ENCODE results near the gene CHTF18.

The CHTF18 gene

GRCh38 chr16:794853-795466 lies 6.5 kb downstream of the CHTF18 start:
- no peak for DNase-seq

GRCh38 chr16:795580-796229 lies 7.3 kb downstream of the CHTF18 start:
- no peak for DNase-seq

- no peak for DNase-seq
Observed at GRCh38 chr16:796296-797119, 8.1 kb downstream of the CHTF18 start.

GRCh38 chr16:797120-797420 lies 8.7 kb downstream of the CHTF18 start:
- no peak for DNase-seq

GRCh38 chr16:797686-798085 lies 9.3 kb downstream of the CHTF18 start:
- DNase-seq = no peak

- no peak for DNase-seq
Observed at GRCh38 chr16:798666-799065, 10.2 kb downstream of the CHTF18 start.

- no peak for DNase-seq
Observed at GRCh38 chr16:799111-799947, 10.9 kb downstream of the CHTF18 start.

- DNase-seq = no peak
Observed at GRCh38 chr16:799948-800833, 11.8 kb downstream of the CHTF18 start, which contains the start of gene GNG13. Gene GNG13 (minus strand): TSS chr16:800734. CDS start chr16:799077, 1,657 bp downstream.

- DNase-seq = no peak
Observed at GRCh38 chr16:800834-801511, 12.6 kb downstream of the CHTF18 start.

GRCh38 chr16:801584-802363 lies 13.4 kb downstream of the CHTF18 start:
- DNase-seq = no peak

- DNase-seq = no peak
Observed at GRCh38 chr16:802461-802860, 14.0 kb downstream of the CHTF18 start.

GRCh38 chr16:802914-803753 lies 14.7 kb downstream of the CHTF18 start:
- no peak for DNase-seq

GRCh38 chr16:803754-804080 lies 15.3 kb downstream of the CHTF18 start:
- DNase-seq = no peak

GRCh38 chr16:804193-805048 lies 16.0 kb downstream of the CHTF18 start:
- no peak for DNase-seq

- DNase-seq = no peak
Observed at GRCh38 chr16:805474-805873, 17.1 kb downstream of the CHTF18 start.

- peak; percentile 65 for DNase-seq
Observed at GRCh38 chr16:807347-808084, 19.1 kb downstream of the CHTF18 start.

GRCh38 chr16:808085-808386 lies 19.6 kb downstream of the CHTF18 start:
- DNase-seq = no peak

GRCh38 chr16:813204-813915 lies 24.9 kb downstream of the CHTF18 start:
- DNase-seq = peak; percentile 33

Measured in activated CD4-positive, alpha-beta T cell treated with anti-CD3 and anti-CD28 coated beads for 1 hour (primary cell).